K562 (cell line): ENCODE measurements around the gene HNRNPDL. TPM values are rescaled to one million over a fixed set of nuclear protein-coding genes. Genes with fewer than 3 reads are reported as not detected.

Source experiments
- CHD7 ChIP-seq: fragments of 200-600 bp; sonication (generic); IDR thresholded peaks from one replicate; pipeline ENCODE4 v1.6.1; 2012; ENCODE audit warnings: mild to moderate bottlenecking, low read depth, low read length, inconsistent platforms
- MBD1 ChIP-seq: fragments of 250-450 bp; sonication (Bioruptor Pico); IDR thresholded peaks from 2 replicates; pipeline ENCODE4 v1.8.0; 2022; ENCODE audit warnings: inconsistent platforms
- PPARD ChIP-seq: fragments of 250-450 bp; sonication (Bioruptor Pico); IDR thresholded peaks from 2 replicates; pipeline ENCODE4 v1.8.0; 2022; ENCODE audit warnings: inconsistent platforms, mild to moderate bottlenecking, moderate library complexity
- SREBF1 ChIP-seq: fragments of 150-350 bp; IDR thresholded peaks from 2 replicates; pipeline ENCODE4 v1.6.1; 2014; ENCODE audit warnings: antibody characterized with exemption, low read depth, low read length, borderline replicate concordance
- ZNF134 ChIP-seq: fragments of 250-450 bp; sonication (Bioruptor Pico); conservative IDR thresholded peaks from 2 replicates; pipeline ENCODE4 v1.4.0; 2020
- ZNF175 ChIP-seq: fragments of 200-800 bp; sonication (Bioruptor generic); IDR thresholded peaks from 2 replicates; pipeline ENCODE4 v1.6.1; 2016; ENCODE audit warnings: low read depth, mild to moderate bottlenecking, missing genetic modification characterization, missing compliant biosample characterization
- ZSCAN29 ChIP-seq: fragments of 450-650 bp; IDR thresholded peaks from 2 replicates; pipeline ENCODE4 v1.6.1; 2017
- ZZZ3 ChIP-seq: fragments of 450-650 bp; IDR thresholded peaks from 2 replicates; pipeline ENCODE4 v1.6.1; 2016; ENCODE audit warnings: antibody characterized with exemption, mild to moderate bottlenecking, moderate library complexity
- polyA plus RNA-seq, 8 experiments: library from polyadenylated mRNA; depleted of rRNA in 4 of 8; stranded (reverse) in 5 of 8; unstranded in 3 of 8; fragments of >200 nt; fragmentation: Nextera tagmentation in 2 of 8; fragmentation: Illumina TruSeq in 1 of 8; extraction: Ambion mirVana in 2 of 8; extraction: Trizol in 1 of 8; gene quantifications; 2 replicates each; pipeline versions ENCODE4 v1.2.1 to v1.2.3, GENCODE V29; 2011 to 2014; ENCODE audit warnings: inconsistent platforms in 1 of 8, missing spikeins in 1 of 8
- total RNA-seq, 7 experiments: library from RNA; depleted of rRNA in 6 of 7; stranded (reverse); fragments of >200 nt in 6 of 7; fragmentation: Illumina TruSeq in 2 of 7; extraction: Trizol in 2 of 7; gene quantifications; 2 replicates each; pipeline versions ENCODE4 v1.2.1 to v1.2.3, GENCODE V29; 2011 to 2021; ENCODE audit warnings: low replicate concordance in 1 of 7

The HNRNPDL gene
- total and polyA plus RNA-seq, 9 of the 15 experiments (the other 6 are each of a cell fraction or from before 2014, with no cell fraction given): 243 to 652 (median 351) TPM

- no peak for TF ChIP-seq CHD7
- no peak for TF ChIP-seq ZNF134 (CRISPR knock-in tag)
- TF ChIP-seq ZNF175: no peak
- no peak for TF ChIP-seq SREBF1
- TF ChIP-seq MBD1: no peak
- TF ChIP-seq PPARD (CRISPR knock-in tag): no peak
- no peak for TF ChIP-seq ZZZ3
- no peak for TF ChIP-seq ZSCAN29
- TF ChIP-seq, all 486 proteins: peak for 0
These were observed 28.7 kb downstream of the HNRNPDL start (continued) for GRCh38 chr4:82401600-82401999.
